Ovary (tissue), 9 donors: Measurements from ENCODE around the gene PLEKHH3. TPM values are rescaled to one million over a fixed set of nuclear protein-coding genes. Genes with fewer than 3 reads are reported as not detected.

Experiments
- DNase-seq, 5 donors: peaks; one replicate each; pipeline ENCODE4 v3.0.0-alpha.2; 2019 to 2020
- H3K27ac ChIP-seq, 2 donors: fragments of 200-600 bp; one replicate each; pipeline versions ENCODE4 v1.5.1 to v1.8.0; 2019 to 2022
- H3K27me3 ChIP-seq: fragments of 200-600 bp; one replicate; pipeline ENCODE4 v1.8.0; 2022
- H3K36me3 ChIP-seq: fragments of 200-600 bp; sonication (generic); one replicate; pipeline ENCODE4 v1.5.1; 2019
- H3K4me1 ChIP-seq: one replicate; pipeline ENCODE4 v1.8.1; 2013; ENCODE audit warnings: mild to moderate bottlenecking, moderate library complexity; ENCODE audit not compliant: insufficient read depth
- H3K4me3 ChIP-seq: fragments of 200-600 bp; sonication (generic); one replicate; pipeline ENCODE4 v1.5.1; 2017
- H3K9me3 ChIP-seq, 2 donors: fragments of 200-600 bp in 1 of 2; sonication (generic) in 1 of 2; one replicate each; pipeline versions ENCODE4 v1.5.1 to v1.8.1; 2013 to 2019; ENCODE audit warnings: mild to moderate bottlenecking in 1 of 2, moderate library complexity in 1 of 2
- EP300 ChIP-seq: sonication (generic); formaldehyde crosslinking; IDR thresholded peaks from one replicate; pipeline ENCODE4 v1.6.1; 2017; ENCODE audit warnings: antibody characterized with exemption
- POLR2A ChIP-seq: fragments of 450-650 bp; IDR thresholded peaks from one replicate; pipeline ENCODE4 v1.6.1; 2017; ENCODE audit warnings: antibody characterized with exemption, mild to moderate bottlenecking, moderate library complexity
- WGBS, 3 donors: extraction: QIAGEN DNeasy Blood & Tissue Kit in 1 of 3; methylation state at CpG; one replicate each; pipeline versions ENCODE4 v1.1.5 to v1.1.7; 2013 to 2017; 5-methylcytosine and 5-hydroxymethylcytosine counted together
- intact Hi-C, 4 donors: fragments of 100-400 bp; cut with DNase I; formaldehyde crosslinking; loops; one replicate each; pipeline versions ENCODE4 v1.11.0 to v1.15.1; 2022 to 2023
- polyA plus RNA-seq, 2 donors: library from polyadenylated mRNA; stranded (reverse); fragments of 200-250 nt in 1 of 2; fragments of 350-450 nt in 1 of 2; fragmentation: Illumina TruSeq in 1 of 2; extraction: RNeasy Lipid Tissue Mini Kit (QIAGEN cat#74804) in 1 of 2; gene quantifications; one replicate each; pipeline ENCODE4 v1.2.3, GENCODE V29; 2013 to 2014
- total RNA-seq, 7 donors: library from RNA; depleted of rRNA in 2 of 7; stranded (reverse); fragments of >200 nt in 2 of 7; fragmentation: NEBNext Ultra II Directional in 3 of 7; extraction: Animal tissue kit (Norgen Biotek cat#: 25700) in 3 of 7; gene quantifications; one replicate each; pipeline versions ENCODE4 v1.1.0 to v1.2.4, GENCODE V29; 2016 to 2023
- TF ChIP-seq, protein P1 (sequence below), 3 donors: fragments of 450-650 bp in 2 of 3; fragments of 200-600 bp in 1 of 3; IDR thresholded peaks; one replicate each; pipeline versions ENCODE4 v1.5.1 to v1.8.0; 2016 to 2022; ENCODE audit warnings: antibody characterized with exemption in 3 of 3, mild to moderate bottlenecking in 1 of 3
- donor health status: DM: no; HTN: no; CAD: no; lungs with moderate emphysema.
- donor health status: DM: no; HTN: no; CAD: no.
- donor health status: Bipolar disorder and iron deficiency.
- donor health status: DM: yes; HTN: yes; CAD: no.
- donor health status: DM: no; HTN: no; CAD: no.
- donor health status: DM: yes; HTN: yes; CAD: no.

PLEKHH3 gene
- total and polyA plus RNA-seq, 9 donors: 2.1 to 81.6 (median 37.4) TPM

DNA sequence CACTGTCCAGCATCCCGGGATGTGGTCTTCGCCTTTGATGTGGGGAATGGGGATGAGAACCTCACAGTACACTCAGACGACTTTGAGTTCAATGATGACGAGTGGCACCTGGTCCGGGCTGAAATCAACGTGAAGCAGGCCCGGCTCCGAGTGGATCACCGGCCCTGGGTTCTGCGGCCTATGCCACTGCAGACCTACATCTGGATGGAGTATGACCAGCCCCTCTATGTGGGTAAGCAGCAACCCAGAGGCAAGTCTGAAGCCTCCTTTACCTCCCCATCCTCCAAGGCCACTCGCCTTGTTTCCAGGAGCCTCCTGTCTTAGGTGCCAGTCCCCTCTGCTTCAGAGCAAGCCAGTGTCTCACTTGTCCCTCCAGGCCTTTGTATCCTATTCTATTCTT, 15.7 kb upstream of the PLEKHH3 start:
- TF ChIP-seq, protein P1, sequence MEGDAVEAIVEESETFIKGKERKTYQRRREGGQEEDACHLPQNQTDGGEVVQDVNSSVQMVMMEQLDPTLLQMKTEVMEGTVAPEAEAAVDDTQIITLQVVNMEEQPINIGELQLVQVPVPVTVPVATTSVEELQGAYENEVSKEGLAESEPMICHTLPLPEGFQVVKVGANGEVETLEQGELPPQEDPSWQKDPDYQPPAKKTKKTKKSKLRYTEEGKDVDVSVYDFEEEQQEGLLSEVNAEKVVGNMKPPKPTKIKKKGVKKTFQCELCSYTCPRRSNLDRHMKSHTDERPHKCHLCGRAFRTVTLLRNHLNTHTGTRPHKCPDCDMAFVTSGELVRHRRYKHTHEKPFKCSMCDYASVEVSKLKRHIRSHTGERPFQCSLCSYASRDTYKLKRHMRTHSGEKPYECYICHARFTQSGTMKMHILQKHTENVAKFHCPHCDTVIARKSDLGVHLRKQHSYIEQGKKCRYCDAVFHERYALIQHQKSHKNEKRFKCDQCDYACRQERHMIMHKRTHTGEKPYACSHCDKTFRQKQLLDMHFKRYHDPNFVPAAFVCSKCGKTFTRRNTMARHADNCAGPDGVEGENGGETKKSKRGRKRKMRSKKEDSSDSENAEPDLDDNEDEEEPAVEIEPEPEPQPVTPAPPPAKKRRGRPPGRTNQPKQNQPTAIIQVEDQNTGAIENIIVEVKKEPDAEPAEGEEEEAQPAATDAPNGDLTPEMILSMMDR (IDR thresholded peaks at IDR 0.05): no peak
- no peak for TF ChIP-seq EP300
- TF ChIP-seq POLR2A: no peak
- 65 to 73% (median 67%) methylated on average over 11 of the region's 11 CpGs for WGBS, 3 donors
- Histone ChIP-seq H3K27ac (no peak overlapping the region), H3K9me3 (no peaks in the 10 kb centered on the region), H3K27me3 (no peaks in the 10 kb centered on the region), H3K4me3 (no peak overlapping the region), H3K4me1 (no peaks in the 10 kb centered on the region), H3K36me3 (no peaks in the 10 kb centered on the region)
- intact Hi-C loops: no loop called here
- DNase-seq: no peak

DNA sequence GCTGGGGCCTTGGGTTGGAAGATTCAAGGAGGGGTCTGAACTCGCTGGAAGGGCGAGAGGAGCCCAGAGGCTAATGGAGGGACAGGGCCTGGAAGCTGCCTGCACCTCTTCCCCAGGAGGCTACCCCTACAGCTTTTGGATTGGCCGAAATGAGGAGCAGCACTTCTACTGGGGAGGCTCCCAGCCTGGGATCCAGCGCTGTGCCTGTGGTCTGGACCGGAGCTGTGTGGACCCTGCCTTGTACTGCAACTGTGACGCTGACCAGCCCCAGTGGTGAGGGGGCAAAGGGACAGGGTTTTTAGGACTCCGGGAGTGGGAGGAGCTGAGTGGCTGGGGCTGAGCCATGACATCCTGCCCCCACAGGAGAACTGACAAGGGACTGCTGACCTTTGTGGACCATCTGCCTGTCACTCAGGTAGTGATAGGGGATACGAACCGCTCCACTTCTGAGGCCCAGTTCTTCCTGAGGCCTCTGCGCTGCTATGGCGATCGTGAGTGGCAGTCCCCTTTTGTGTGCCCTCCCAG, 14.3 kb upstream of the PLEKHH3 start:
- WGBS, 3 donors: 85 to 89% (median 86%) methylated on average over 12 of the region's 12 CpGs
- Histone ChIP-seq H3K27me3 (no peaks in the 10 kb centered on the region), H3K4me1 (no peaks in the 10 kb centered on the region), H3K36me3 (no peaks in the 10 kb centered on the region), H3K27ac (no peak overlapping the region), H3K9me3 (no peaks in the 10 kb centered on the region), H3K4me3 (no peak overlapping the region)
- no peak for DNase-seq
- TF ChIP-seq POLR2A: no peak
- no peak for TF ChIP-seq EP300
- TF ChIP-seq, protein P1 (IDR thresholded peaks at IDR 0.05): no peak
- intact Hi-C loops: no loop called here

DNA sequence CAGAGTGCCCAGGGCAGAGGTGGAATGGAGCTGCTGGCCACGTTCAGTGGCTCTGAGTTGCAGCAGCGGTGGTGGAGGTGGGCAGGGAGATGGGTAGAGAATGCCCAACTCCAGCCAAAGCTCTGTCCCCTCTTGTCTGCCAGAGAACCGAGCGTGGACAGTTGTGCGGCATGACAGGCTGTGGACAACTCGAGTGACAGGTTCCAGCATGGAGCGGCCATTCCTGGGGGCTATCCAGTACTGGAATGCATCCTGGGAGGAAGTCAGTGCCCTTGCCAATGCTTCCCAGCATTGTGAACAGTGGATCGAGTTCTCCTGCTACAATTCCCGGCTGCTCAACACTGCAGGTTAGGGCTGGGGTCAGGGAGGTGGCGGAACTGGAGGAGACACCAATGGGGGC, 13.8 kb upstream of the PLEKHH3 start:
- Histone ChIP-seq H3K27me3 (no peaks in the 10 kb centered on the region), H3K9me3 (no peaks in the 10 kb centered on the region), H3K27ac (no peak overlapping the region), H3K36me3 (no peaks in the 10 kb centered on the region), H3K4me1 (no peaks in the 10 kb centered on the region), H3K4me3 (no peak overlapping the region)
- WGBS, 3 donors: 77 to 80% (median 79%) methylated on average over 10 of the region's 10 CpGs
- no peak for TF ChIP-seq POLR2A
- DNase-seq: no peak
- intact Hi-C loops: no loop called here

DNA sequence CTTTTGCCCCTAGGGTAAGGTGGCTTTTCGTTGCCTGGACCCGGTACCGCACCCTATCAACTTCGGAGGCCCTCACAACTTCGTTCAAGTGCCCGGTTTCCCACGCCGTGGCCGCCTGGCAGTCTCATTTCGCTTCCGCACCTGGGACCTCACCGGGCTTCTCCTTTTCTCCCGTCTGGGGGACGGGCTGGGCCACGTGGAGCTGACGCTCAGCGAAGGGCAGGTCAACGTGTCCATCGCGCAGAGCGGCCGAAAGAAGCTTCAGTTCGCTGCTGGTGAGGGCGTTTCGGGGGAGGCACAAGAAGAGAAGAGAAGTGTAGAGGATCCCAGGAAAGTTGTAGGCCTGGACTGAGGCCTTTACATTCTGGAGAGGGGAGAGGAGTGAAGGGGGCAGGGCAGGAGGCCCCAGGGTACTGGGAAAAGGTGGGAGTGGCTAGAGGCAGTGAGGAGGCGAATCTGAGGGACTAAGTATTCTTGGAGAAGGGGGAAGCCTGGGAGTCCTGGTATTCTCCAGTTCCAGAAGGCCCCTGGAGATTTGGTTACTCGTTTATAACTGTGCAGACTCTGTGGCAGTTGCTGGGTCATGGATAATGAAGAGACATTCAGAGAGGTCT, 11.0 kb upstream of the PLEKHH3 start:
- WGBS, 3 donors: 78 to 81% (median 79%) methylated on average over 27 of the region's 27 CpGs
- Histone ChIP-seq H3K36me3 (no peaks in the 10 kb centered on the region), H3K9me3 (no peaks in the 10 kb centered on the region), H3K27me3 (no peaks in the 10 kb centered on the region), H3K27ac (no peak overlapping the region), H3K4me3 (no peak overlapping the region), H3K4me1 (peaks cover 6% of the 10 kb centered on the region)
- no peak for DNase-seq
- intact Hi-C loops: loop anchor here in 1 of 4 donors (10.0 kb wide), 2 partner anchors 57 to 687 kb away; partner anchors contain the start of gene EZH1
- TF ChIP-seq EP300: no peak
- no peak for TF ChIP-seq POLR2A
- TF ChIP-seq, protein P1 (IDR thresholded peaks at IDR 0.05): no peak

DNA sequence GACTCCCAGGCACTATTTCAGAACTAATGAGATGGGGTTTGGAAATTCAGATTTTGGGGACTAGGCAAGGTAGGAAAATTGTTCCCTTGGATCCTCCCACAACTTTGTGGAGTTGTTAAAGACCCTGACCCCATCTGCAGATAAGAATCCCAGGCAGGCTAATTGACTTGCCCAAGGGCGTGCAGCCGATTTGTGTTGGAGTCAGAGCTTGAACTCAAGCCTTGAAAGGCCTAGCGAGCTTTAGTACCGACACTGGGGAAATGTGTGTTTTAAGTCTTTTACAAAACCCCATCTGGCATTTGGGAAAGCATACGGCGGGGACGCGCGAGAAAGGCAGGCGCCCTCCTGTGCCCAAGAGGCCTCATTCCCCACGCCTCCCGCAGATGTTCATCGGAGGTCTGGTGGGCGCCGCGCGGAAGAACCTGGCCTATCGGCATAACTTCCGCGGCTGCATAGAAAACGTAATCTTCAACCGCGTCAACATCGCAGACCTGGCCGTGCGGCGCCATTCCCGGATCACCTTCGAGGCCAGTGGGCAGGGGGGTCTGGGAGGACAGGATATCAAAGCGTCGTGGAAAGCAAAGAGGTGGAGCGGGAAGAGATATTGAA, 9.8 kb upstream of the PLEKHH3 start:
- intact Hi-C loops: loop anchor here in 1 of 4 donors (10.0 kb wide), 2 partner anchors 58 to 688 kb away; partner anchors contain the start of gene EZH1
- TF ChIP-seq, protein P1 (IDR thresholded peaks at IDR 0.05): no peak
- no peak for TF ChIP-seq EP300
- no peak for TF ChIP-seq POLR2A
- no peaks in the 10 kb centered on the region for H3K9me3 ChIP-seq
- H3K27me3 ChIP-seq: no peaks in the 10 kb centered on the region
- DNase-seq: no peak
- no peak overlapping the region for H3K27ac ChIP-seq
- H3K4me3 ChIP-seq: no peak overlapping the region
- H3K36me3 ChIP-seq: no peaks in the 10 kb centered on the region
- 83 to 84% (median 83%) methylated on average over 32 of the region's 32 CpGs for WGBS, 3 donors
- H3K4me1 ChIP-seq: peaks cover 6% of the 10 kb centered on the region
